ENCODE measurements around the gene DNAJC10.
A peak's percentile ranks its signal among the peaks of the same experiment; 100 is the strongest.

The DNAJC10 gene

GRCh38 chr2:182798736-182799135, 82.7 kb downstream of the DNAJC10 start:
- no peak for DNase-seq

GRCh38 chr2:182804128-182804527, 88.1 kb downstream of the DNAJC10 start:
- no peak for DNase-seq

- no peak for DNase-seq
Measured at GRCh38 chr2:182807319-182807718, 91.3 kb downstream of the DNAJC10 start.

GRCh38 chr2:182810087-182810486, 94.0 kb downstream of the DNAJC10 start:
- no peak for DNase-seq

GRCh38 chr2:182814380-182814779, 98.3 kb downstream of the DNAJC10 start:
- DNase-seq: no peak

GRCh38 chr2:182814804-182815203, 98.7 kb downstream of the DNAJC10 start:
- DNase-seq: no peak

GRCh38 chr2:182816866-182817265, 100.8 kb downstream of the DNAJC10 start:
- DNase-seq: peak; percentile 24

- no peak for DNase-seq
Measured at GRCh38 chr2:182817558-182817957, 101.5 kb downstream of the DNAJC10 start.

GRCh38 chr2:182818501-182818900, 102.4 kb downstream of the DNAJC10 start:
- DNase-seq: no peak

GRCh38 chr2:182818925-182819324, 102.9 kb downstream of the DNAJC10 start:
- peak; percentile 98 for DNase-seq

GRCh38 chr2:182819412-182819811, 103.4 kb downstream of the DNAJC10 start:
- no peak for DNase-seq

- no peak for DNase-seq
Measured at GRCh38 chr2:182821182-182821581, 105.1 kb downstream of the DNAJC10 start.

- DNase-seq: no peak
Measured at GRCh38 chr2:182822733-182823132, 106.7 kb downstream of the DNAJC10 start.

- DNase-seq: peak; percentile 94
Measured at GRCh38 chr2:182824056-182824766, 108.2 kb downstream of the DNAJC10 start.

GRCh38 chr2:182824767-182825158, 108.7 kb downstream of the DNAJC10 start:
- DNase-seq: peak; percentile 94

- peak; percentile 58 for DNase-seq
Measured at GRCh38 chr2:182826064-182826463, 110.0 kb downstream of the DNAJC10 start.

GRCh38 chr2:182826496-182826895, 110.4 kb downstream of the DNAJC10 start:
- no peak for DNase-seq

- DNase-seq: no peak
Measured at GRCh38 chr2:182827182-182827879, 111.3 kb downstream of the DNAJC10 start.

- no peak for DNase-seq
Measured at GRCh38 chr2:182831101-182831500, 115.0 kb downstream of the DNAJC10 start.

GRCh38 chr2:182831921-182832320, 115.9 kb downstream of the DNAJC10 start:
- DNase-seq: no peak

GRCh38 chr2:182833084-182833854, 117.2 kb downstream of the DNAJC10 start:
- no peak for DNase-seq

GRCh38 chr2:182834293-182834692, 118.2 kb downstream of the DNAJC10 start:
- no peak for DNase-seq

- no peak for DNase-seq
Measured at GRCh38 chr2:182836451-182836850, 120.4 kb downstream of the DNAJC10 start.
